GM23338 (cell line): ENCODE measurements around the gene ZNF593OS. TPM values are rescaled to one million over a fixed set of nuclear protein-coding genes. Genes with fewer than 3 reads are reported as not detected.

ENCODE experiments used
- ATAC-seq: fragments of 200-7000 bp; cut with Tn5 transposase; 3 replicates; pipeline ENCODE4 v1.9.1; 2020
- DNase-seq: peaks from one replicate; pipeline ENCODE4 v3.0.0-alpha.2; 2015; ENCODE audit warnings: low spot score
- H2AFZ ChIP-seq: fragments of 200-600 bp; sonication (generic); 2 replicates; pipeline ENCODE4 v1.8.0; 2016; ENCODE audit warnings: antibody characterized with exemption, mild to moderate bottlenecking, moderate library complexity
- H3F3A ChIP-seq: fragments of 200-600 bp; sonication (generic); replicated peaks from 2 replicates; pipeline ENCODE4 v1.8.0; 2017; ENCODE audit warnings: antibody characterized with exemption, mixed run types, low read depth
- H3K27ac ChIP-seq: fragments of 200-600 bp; sonication (generic); 2 replicates; pipeline ENCODE4 v1.6.1; 2016; ENCODE audit warnings: low read depth
- H3K27me3 ChIP-seq: fragments of 200-600 bp; sonication (generic); 2 replicates; pipeline ENCODE4 v1.8.0; 2016; ENCODE audit warnings: mild to moderate bottlenecking, mixed run types, moderate library complexity; ENCODE audit not compliant: insufficient read depth
- H3K36me3 ChIP-seq: fragments of 200-600 bp; sonication (generic); 2 replicates; pipeline ENCODE4 v1.8.0; 2016; ENCODE audit warnings: mild to moderate bottlenecking; ENCODE audit not compliant: insufficient read depth
- H3K4me1 ChIP-seq: fragments of 200-600 bp; sonication (generic); 2 replicates; pipeline ENCODE4 v1.8.0; 2016; ENCODE audit warnings: mild to moderate bottlenecking, moderate library complexity; ENCODE audit not compliant: insufficient read depth
- H3K4me2 ChIP-seq: fragments of 200-600 bp; sonication (generic); 2 replicates; pipeline ENCODE4 v1.7.1; 2017; ENCODE audit warnings: mixed run types
- H3K4me3 ChIP-seq: fragments of 200-600 bp; sonication (generic); 2 replicates; pipeline ENCODE4 v1.6.1; 2016; ENCODE audit warnings: mixed run types
- H3K79me2 ChIP-seq: fragments of 200-600 bp; sonication (generic); replicated peaks from 2 replicates; pipeline ENCODE4 v1.8.0; 2017; ENCODE audit warnings: mild to moderate bottlenecking; ENCODE audit not compliant: insufficient read depth
- H3K9me2 ChIP-seq: fragments of 200-600 bp; sonication (generic); 2 replicates; pipeline ENCODE4 v1.8.0; 2017; ENCODE audit not compliant: insufficient read depth
- H4K20me1 ChIP-seq: fragments of 200-600 bp; sonication (generic); replicated peaks from 2 replicates; pipeline ENCODE4 v1.8.0; 2017; ENCODE audit warnings: mild to moderate bottlenecking; ENCODE audit not compliant: insufficient read depth
- H3K27ac Mint-ChIP-seq: 2 replicates; pipeline ENCODE4 v1.8.0; 2020; ENCODE audit warnings: inconsistent platforms, mild to moderate bottlenecking, moderate library complexity, mixed read lengths
- H3K27me3 Mint-ChIP-seq: 3 replicates; pipeline ENCODE4 v1.8.0; 2022; ENCODE audit warnings: low read depth, mild to moderate bottlenecking, moderate library complexity, mixed read lengths, inconsistent platforms; ENCODE audit not compliant: insufficient read depth, poor library complexity
- H3K36me3 Mint-ChIP-seq: 3 replicates; pipeline ENCODE4 v1.8.0; 2021; ENCODE audit warnings: low read depth, mild to moderate bottlenecking, inconsistent platforms, moderate library complexity, mixed read lengths
- H3K4me1 Mint-ChIP-seq: 3 replicates; pipeline ENCODE4 v1.8.0; 2020; ENCODE audit warnings: mild to moderate bottlenecking, inconsistent platforms, mixed read lengths
- H3K4me3 Mint-ChIP-seq: 3 replicates; pipeline ENCODE4 v1.8.0; 2021; ENCODE audit warnings: moderate library complexity, mild to moderate bottlenecking, inconsistent platforms, mixed read lengths
- H3K9me3 Mint-ChIP-seq: 3 replicates; pipeline ENCODE4 v1.8.0; 2020; ENCODE audit warnings: moderate library complexity, mild to moderate bottlenecking, inconsistent platforms, mixed read lengths
- CTCF ChIP-seq, 2 experiments: fragments of 200-600 bp in 1 of 2; sonication (generic) in 1 of 2; conservative IDR thresholded peaks; 2 replicates each; pipeline versions ENCODE4 v1.5.1 to v1.6.1; 2016 to 2017; ENCODE audit warnings: antibody characterized with exemption in 2 of 2, low read depth in 2 of 2, mild to moderate bottlenecking in 2 of 2, moderate library complexity in 1 of 2
- EZH2phosphoT487 ChIP-seq: fragments of 200-600 bp; sonication (generic); IDR thresholded peaks from one replicate; pipeline ENCODE4 v1.8.1; 2018; ENCODE audit warnings: antibody characterized with exemption; ENCODE audit not compliant: unreplicated experiment
- JUNB ChIP-seq: IDR thresholded peaks from one replicate; pipeline ENCODE4 v1.6.1; 2016; ENCODE audit warnings: antibody characterized with exemption; ENCODE audit not compliant: unreplicated experiment
- NANOG ChIP-seq: IDR thresholded peaks from 2 replicates; pipeline ENCODE4 v1.6.1; 2016; ENCODE audit warnings: antibody characterized with exemption, borderline replicate concordance
- POLR2AphosphoS5 ChIP-seq: IDR thresholded peaks from 2 replicates; pipeline ENCODE4 v1.6.1; 2016; ENCODE audit warnings: antibody characterized with exemption, low read depth
- STAT1 ChIP-seq: IDR thresholded peaks from one replicate; pipeline ENCODE4 v1.6.1; 2016; ENCODE audit warnings: antibody characterized with exemption; ENCODE audit not compliant: unreplicated experiment
- ZNF114 ChIP-seq: fragments of 250-450 bp; sonication (Bioruptor Pico); IDR thresholded peaks from 2 replicates; pipeline ENCODE4 v1.5.0; 2020; ENCODE audit warnings: mild to moderate bottlenecking, moderate library complexity
- ZNF331 ChIP-seq: fragments of 250-450 bp; sonication (Bioruptor Pico); IDR thresholded peaks from 2 replicates; pipeline ENCODE4 v1.5.0; 2020; ENCODE audit warnings: low read depth, mild to moderate bottlenecking, moderate library complexity
- polyA plus RNA-seq: library from polyadenylated mRNA; unstranded; fragments of >200 nt; fragmentation: Nextera tagmentation; extraction: Ambion mirVana; gene quantifications from 2 replicates; pipeline ENCODE4 v1.2.1, GENCODE V29; 2016
- total RNA-seq: library from RNA; depleted of rRNA; stranded (reverse); fragments of >200 nt; shearing (Covaris generic); gene quantifications from 2 replicates; pipeline ENCODE4 v1.2.3, GENCODE V29; 2014
- TF ChIP-seq, protein P1 (sequence below): fragments of 250-450 bp; sonication (Bioruptor Pico); IDR thresholded peaks from 2 replicates; pipeline ENCODE4 v1.5.0; 2020; ENCODE audit warnings: mild to moderate bottlenecking, moderate library complexity

Gene ZNF593OS
- total and polyA plus RNA-seq, 2 experiments from 2014 or later = 1.1 TPM; not detected in 1

DNA sequence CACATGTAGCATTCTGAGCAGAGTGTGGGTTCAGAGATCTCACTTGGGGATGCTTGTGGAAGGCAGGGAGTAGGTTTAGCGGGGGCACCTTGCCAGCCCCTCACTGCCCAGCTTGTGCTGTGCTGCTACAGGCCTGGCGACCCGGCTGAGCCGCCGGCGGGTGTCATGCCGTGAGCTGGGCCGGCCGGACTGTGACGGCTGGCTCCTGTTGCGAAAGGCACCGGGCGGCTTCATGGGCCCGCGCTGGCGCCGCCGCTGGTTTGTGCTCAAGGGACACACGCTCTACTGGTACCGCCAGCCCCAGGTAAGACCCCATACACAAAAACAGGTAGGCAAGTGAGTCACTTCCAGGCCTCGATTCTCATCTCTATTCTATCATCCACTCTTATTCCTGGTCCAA lies 13.3 kb upstream of the ZNF593OS start:
- no peak overlapping the region for H3K4me3 Mint-ChIP-seq
- no peak overlapping the region for H2AFZ ChIP-seq
- H4K20me1 ChIP-seq = no peaks in the 10 kb centered on the region
- no peak overlapping the region for H3K4me3 ChIP-seq
- no peak overlapping the region for H3K4me2 ChIP-seq
- no peaks in the 10 kb centered on the region for H3K36me3 ChIP-seq
- DNase-seq (no peak), ATAC-seq (no peak)
- H3K27me3 ChIP-seq = no peaks in the 10 kb centered on the region
- H3K27ac ChIP-seq = no peak overlapping the region
- no peaks in the 10 kb centered on the region for H3K9me2 ChIP-seq
- peaks cover 16% of the 10 kb centered on the region for H3K36me3 Mint-ChIP-seq
- H3K79me2 ChIP-seq = no peaks in the 10 kb centered on the region
- H3K4me1 Mint-ChIP-seq = peaks cover under 1% of the 10 kb centered on the region; the same call in 2 of the 3 replicates
- H3K27ac Mint-ChIP-seq = no peak overlapping the region
- no peaks in the 10 kb centered on the region for H3K9me3 Mint-ChIP-seq
- TF ChIP-seq POLR2AphosphoS5 (no peak), STAT1 (no peak), EZH2phosphoT487 (no peak), NANOG (no peak), CTCF (conservative IDR thresholded peaks at IDR 0.05; ENCODE audit: low read depth in 2 of 2) (no peak), JUNB (no peak), ZNF114 (CRISPR knock-in tag) (no peak), ZNF331 (no peak)
- TF ChIP-seq, protein P1, sequence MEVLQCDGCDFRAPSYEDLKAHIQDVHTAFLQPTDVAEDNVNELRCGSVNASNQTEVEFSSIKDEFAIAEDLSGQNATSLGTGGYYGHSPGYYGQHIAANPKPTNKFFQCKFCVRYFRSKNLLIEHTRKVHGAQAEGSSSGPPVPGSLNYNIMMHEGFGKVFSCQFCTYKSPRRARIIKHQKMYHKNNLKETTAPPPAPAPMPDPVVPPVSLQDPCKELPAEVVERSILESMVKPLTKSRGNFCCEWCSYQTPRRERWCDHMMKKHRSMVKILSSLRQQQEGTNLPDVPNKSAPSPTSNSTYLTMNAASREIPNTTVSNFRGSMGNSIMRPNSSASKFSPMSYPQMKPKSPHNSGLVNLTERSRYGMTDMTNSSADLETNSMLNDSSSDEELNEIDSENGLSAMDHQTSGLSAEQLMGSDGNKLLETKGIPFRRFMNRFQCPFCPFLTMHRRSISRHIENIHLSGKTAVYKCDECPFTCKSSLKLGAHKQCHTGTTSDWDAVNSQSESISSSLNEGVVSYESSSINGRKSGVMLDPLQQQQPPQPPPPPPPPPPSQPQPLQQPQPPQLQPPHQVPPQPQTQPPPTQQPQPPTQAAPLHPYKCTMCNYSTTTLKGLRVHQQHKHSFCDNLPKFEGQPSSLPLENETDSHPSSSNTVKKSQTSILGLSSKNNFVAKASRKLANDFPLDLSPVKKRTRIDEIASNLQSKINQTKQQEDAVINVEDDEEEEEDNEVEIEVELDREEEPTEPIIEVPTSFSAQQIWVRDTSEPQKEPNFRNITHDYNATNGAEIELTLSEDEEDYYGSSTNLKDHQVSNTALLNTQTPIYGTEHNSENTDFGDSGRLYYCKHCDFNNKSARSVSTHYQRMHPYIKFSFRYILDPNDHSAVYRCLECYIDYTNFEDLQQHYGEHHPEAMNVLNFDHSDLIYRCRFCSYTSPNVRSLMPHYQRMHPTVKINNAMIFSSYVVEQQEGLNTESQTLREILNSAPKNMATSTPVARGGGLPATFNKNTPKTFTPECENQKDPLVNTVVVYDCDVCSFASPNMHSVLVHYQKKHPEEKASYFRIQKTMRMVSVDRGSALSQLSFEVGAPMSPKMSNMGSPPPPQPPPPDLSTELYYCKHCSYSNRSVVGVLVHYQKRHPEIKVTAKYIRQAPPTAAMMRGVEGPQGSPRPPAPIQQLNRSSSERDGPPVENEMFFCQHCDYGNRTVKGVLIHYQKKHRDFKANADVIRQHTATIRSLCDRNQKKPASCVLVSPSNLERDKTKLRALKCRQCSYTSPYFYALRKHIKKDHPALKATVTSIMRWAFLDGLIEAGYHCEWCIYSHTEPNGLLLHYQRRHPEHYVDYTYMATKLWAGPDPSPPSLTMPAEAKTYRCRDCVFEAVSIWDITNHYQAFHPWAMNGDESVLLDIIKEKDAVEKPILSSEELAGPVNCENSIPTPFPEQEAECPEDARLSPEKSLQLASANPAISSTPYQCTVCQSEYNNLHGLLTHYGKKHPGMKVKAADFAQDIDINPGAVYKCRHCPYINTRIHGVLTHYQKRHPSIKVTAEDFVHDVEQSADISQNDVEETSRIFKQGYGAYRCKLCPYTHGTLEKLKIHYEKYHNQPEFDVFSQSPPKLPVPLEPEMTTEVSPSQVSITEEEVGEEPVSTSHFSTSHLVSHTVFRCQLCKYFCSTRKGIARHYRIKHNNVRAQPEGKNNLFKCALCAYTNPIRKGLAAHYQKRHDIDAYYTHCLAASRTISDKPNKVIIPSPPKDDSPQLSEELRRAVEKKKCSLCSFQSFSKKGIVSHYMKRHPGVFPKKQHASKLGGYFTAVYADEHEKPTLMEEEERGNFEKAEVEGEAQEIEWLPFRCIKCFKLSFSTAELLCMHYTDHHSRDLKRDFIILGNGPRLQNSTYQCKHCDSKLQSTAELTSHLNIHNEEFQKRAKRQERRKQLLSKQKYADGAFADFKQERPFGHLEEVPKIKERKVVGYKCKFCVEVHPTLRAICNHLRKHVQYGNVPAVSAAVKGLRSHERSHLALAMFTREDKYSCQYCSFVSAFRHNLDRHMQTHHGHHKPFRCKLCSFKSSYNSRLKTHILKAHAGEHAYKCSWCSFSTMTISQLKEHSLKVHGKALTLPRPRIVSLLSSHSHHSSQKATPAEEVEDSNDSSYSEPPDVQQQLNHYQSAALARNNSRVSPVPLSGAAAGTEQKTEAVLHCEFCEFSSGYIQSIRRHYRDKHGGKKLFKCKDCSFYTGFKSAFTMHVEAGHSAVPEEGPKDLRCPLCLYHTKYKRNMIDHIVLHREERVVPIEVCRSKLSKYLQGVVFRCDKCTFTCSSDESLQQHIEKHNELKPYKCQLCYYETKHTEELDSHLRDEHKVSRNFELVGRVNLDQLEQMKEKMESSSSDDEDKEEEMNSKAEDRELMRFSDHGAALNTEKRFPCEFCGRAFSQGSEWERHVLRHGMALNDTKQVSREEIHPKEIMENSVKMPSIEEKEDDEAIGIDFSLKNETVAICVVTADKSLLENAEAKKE (CRISPR knock-in tag) = no peak
- H3F3A ChIP-seq = 0 out of 2 replicates have a peak, but pooled peaks cover 4% of the 10 kb centered on the region
- no peaks in the 10 kb centered on the region for H3K4me1 ChIP-seq
- peaks cover 9% of the 10 kb centered on the region for H3K27me3 Mint-ChIP-seq
